Cortex of kidney (tissue), 1 donor: ENCODE measurements around the gene ZNF598.
A peak's percentile ranks its signal among the peaks of the same experiment; 100 is the strongest.
"Not testable (repeated sequence)": the region's sequence is repeated elsewhere in the genome, so short reads cannot be mapped to it uniquely, and the experiment has no call there.

Experiments
- DNase-seq: peaks from one replicate; lab custom pipeline; 2025; lab: John Stamatoyannopoulos, UW

The ZNF598 gene

GRCh38 chr16:1975432-1976215 lies 34.0 kb downstream of the ZNF598 start:
- no peak for DNase-seq

GRCh38 chr16:1974157-1975070 lies 35.2 kb downstream of the ZNF598 start:
- no peak for DNase-seq

GRCh38 chr16:1973461-1974156 lies 36.0 kb downstream of the ZNF598 start:
- no peak for DNase-seq

- DNase-seq = no peak
These were observed 37.1 kb downstream of the ZNF598 start for GRCh38 chr16:1972490-1972877.

GRCh38 chr16:1971796-1972489 lies 37.7 kb downstream of the ZNF598 start, which contains the start of gene TBL3:
TSS of gene TBL3 (plus strand) at chr16:1972053. CDS start at chr16:1972165, 112 bp downstream.
- peak; percentile 74 for DNase-seq

- DNase-seq = no peak
These were observed 41.3 kb downstream of the ZNF598 start for GRCh38 chr16:1968146-1968953.

GRCh38 chr16:1966460-1966859 lies 43.2 kb downstream of the ZNF598 start, which contains the start of gene RNF151:
TSS of gene RNF151 (plus strand) at chr16:1966856. CDS start at chr16:1966882, 26 bp downstream.
- DNase-seq = no peak

GRCh38 chr16:1965396-1966001 lies 44.1 kb downstream of the ZNF598 start:
- DNase-seq = no peak

- DNase-seq = peak; percentile 68
These were observed 44.9 kb downstream of the ZNF598 start, which contains the start of gene RPS2 for GRCh38 chr16:1964506-1965395. TSS of gene RPS2 (minus strand) at chr16:1964826. CDS start at chr16:1964625, 201 bp downstream.

GRCh38 chr16:1963806-1964505 lies 45.7 kb downstream of the ZNF598 start:
- no peak for DNase-seq

GRCh38 chr16:1962161-1963153 lies 47.2 kb downstream of the ZNF598 start:
- not testable (repeated sequence) for DNase-seq

- no peak for DNase-seq
These were observed 48.0 kb downstream of the ZNF598 start for GRCh38 chr16:1961651-1962067.

- DNase-seq = no peak
These were observed 48.7 kb downstream of the ZNF598 start for GRCh38 chr16:1960665-1961630.

GRCh38 chr16:1959269-1960039 lies 50.2 kb downstream of the ZNF598 start, which contains the start of gene NDUFB10:
TSS of gene NDUFB10 (plus strand) at chr16:1959538. CDS start at chr16:1959625, 87 bp downstream.
- no peak for DNase-seq

GRCh38 chr16:1958715-1959268 lies 50.8 kb downstream of the ZNF598 start:
- no peak for DNase-seq
